HG02870 (cell line): ENCODE results near the gene CDKL5.

ENCODE experiments used
- ATAC-seq: cut with Tn5 transposase; IDR thresholded peaks from one replicate; pipeline ENCODE4 v1.9.1; 2021; ENCODE audit warnings: mild to moderate bottlenecking, moderate library complexity; ENCODE audit not compliant: unreplicated experiment

CDKL5 gene

GRCh38 chrX:18643243-18643642, 217.8 kb downstream of the CDKL5 start:
- ATAC-seq, result no peak

GRCh38 chrX:18643853-18644252, 218.4 kb downstream of the CDKL5 start:
- no peak for ATAC-seq

GRCh38 chrX:18647621-18648020, 222.2 kb downstream of the CDKL5 start:
- no peak for ATAC-seq

- no peak for ATAC-seq
Observed at GRCh38 chrX:18649498-18649951, 224.1 kb downstream of the CDKL5 start.

GRCh38 chrX:18650662-18651061, 225.3 kb downstream of the CDKL5 start:
- ATAC-seq, result no peak

GRCh38 chrX:18652636-18653035, 227.2 kb downstream of the CDKL5 start:
- ATAC-seq, result no peak

GRCh38 chrX:18654875-18655836, 229.7 kb downstream of the CDKL5 start:
- ATAC-seq, result no peak

GRCh38 chrX:18661273-18661672, 235.9 kb downstream of the CDKL5 start:
- no peak for ATAC-seq

- ATAC-seq, result no peak
Observed at GRCh38 chrX:18664947-18665346, 239.5 kb downstream of the CDKL5 start.

GRCh38 chrX:18666614-18667013, 241.2 kb downstream of the CDKL5 start:
- no peak for ATAC-seq

- ATAC-seq, result no peak
Observed at GRCh38 chrX:18668071-18668835, 242.8 kb downstream of the CDKL5 start.

GRCh38 chrX:18672008-18672407, 246.6 kb downstream of the CDKL5 start, which contains the start of gene RS1:
Gene RS1, minus strand, starts transcription at chrX:18672108. Its CDS starts 40 bp downstream, at chrX:18672068.
- no peak for ATAC-seq

- ATAC-seq, result peak; percentile 23
Observed at GRCh38 chrX:18674417-18674787, 249.0 kb downstream of the CDKL5 start.

- peak; percentile 69 for ATAC-seq
Observed at GRCh38 chrX:18674788-18675735, 249.7 kb downstream of the CDKL5 start.

GRCh38 chrX:18676050-18676449, 250.6 kb downstream of the CDKL5 start:
- no peak for ATAC-seq

GRCh38 chrX:18676470-18676869, 251.1 kb downstream of the CDKL5 start:
- no peak for ATAC-seq

- no peak for ATAC-seq
Observed at GRCh38 chrX:18677161-18677869, 251.9 kb downstream of the CDKL5 start.

- ATAC-seq, result no peak
Observed at GRCh38 chrX:18681996-18682395, 256.6 kb downstream of the CDKL5 start.

GRCh38 chrX:18682979-18683387, 257.6 kb downstream of the CDKL5 start:
- no peak for ATAC-seq
